Measurements from ENCODE around the gene TTK.
"Not testable (repeated sequence)": the region's sequence is repeated elsewhere in the genome, so short reads cannot be mapped to it uniquely, and the experiment has no call there.

TTK gene

DNA sequence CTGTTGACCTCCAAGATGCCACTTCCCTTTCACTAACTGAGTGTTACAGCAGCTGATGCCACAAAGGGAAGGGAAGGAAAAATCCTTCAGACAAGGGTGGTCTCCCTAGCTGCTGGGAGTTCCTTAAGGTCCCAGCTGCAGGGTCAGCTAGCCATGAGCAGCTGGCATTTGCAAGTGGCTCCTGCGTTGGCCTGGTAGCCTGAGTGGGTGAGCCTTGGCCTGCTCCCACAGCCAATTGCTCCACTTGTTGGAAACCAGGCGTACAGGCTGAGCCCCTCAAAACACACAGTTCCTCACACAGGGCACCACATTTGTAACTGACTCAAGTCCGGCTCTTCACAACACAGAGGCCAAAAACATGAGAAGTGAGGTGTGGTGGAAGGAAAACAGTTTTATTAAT lies 16.7 kb downstream of the TTK start:
- DNase-seq (ENCODE audit: low read depth) = no peak
- TF ChIP-seq CTCF (IDR thresholded peaks at IDR 0.05; ENCODE audit: low read depth, low read length) (no peak), MYC (IDR thresholded peaks at IDR 0.05; ENCODE audit: low read depth, low read length) (no peak), POLR2A (IDR thresholded peaks at IDR 0.05; ENCODE audit: extremely low read depth, insufficient read length) (no peak)
- TF ChIP-seq, protein P1, sequence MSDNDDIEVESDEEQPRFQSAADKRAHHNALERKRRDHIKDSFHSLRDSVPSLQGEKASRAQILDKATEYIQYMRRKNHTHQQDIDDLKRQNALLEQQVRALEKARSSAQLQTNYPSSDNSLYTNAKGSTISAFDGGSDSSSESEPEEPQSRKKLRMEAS (IDR thresholded peaks at IDR 0.05; ENCODE audit: low read depth, low read length) = no peak

DNA sequence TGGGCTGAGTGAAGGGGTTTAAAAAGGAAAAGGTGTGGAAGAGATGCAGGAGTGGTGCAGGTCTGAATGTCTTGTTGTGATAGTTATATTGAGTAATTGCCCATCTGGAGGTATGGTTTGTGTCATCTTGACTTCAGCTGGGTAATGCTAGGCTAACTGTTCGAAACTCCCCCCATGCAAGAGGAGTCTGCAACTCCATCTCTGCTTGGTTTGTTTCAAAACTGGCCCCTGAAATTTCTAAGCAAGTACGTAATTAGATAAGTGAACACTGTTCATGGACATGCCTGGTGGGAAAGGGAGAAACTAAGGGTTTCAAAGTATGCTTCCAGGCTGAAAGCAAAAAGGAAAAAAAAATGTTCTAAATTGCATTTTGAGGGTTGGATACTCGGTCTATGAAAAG lies 17.1 kb downstream of the TTK start:
- no peak for DNase-seq (ENCODE audit: low read depth)
- TF ChIP-seq CTCF (IDR thresholded peaks at IDR 0.05; ENCODE audit: low read depth, low read length) = no peak
- no peak for TF ChIP-seq POLR2A (IDR thresholded peaks at IDR 0.05; ENCODE audit: extremely low read depth, insufficient read length)
- TF ChIP-seq, protein P1 (IDR thresholded peaks at IDR 0.05; ENCODE audit: low read depth, low read length) = no peak
- TF ChIP-seq MYC (IDR thresholded peaks at IDR 0.05; ENCODE audit: low read depth, low read length) = no peak
- H3K4me3 ChIP-seq (ENCODE audit: low read depth, low read length) = no peak overlapping the region

More for the DNA sequence above, 16.7 kb downstream of the TTK start:
- no peak overlapping the region for H3K4me3 ChIP-seq (ENCODE audit: low read depth, low read length)

GRCh38 chr6:80022803-80023202 lies 18.4 kb downstream of the TTK start:
- no peak overlapping the region for H3K4me3 ChIP-seq (ENCODE audit: low read depth, low read length)
- DNase-seq (ENCODE audit: low read depth) = no peak
- no peak for TF ChIP-seq MYC (IDR thresholded peaks at IDR 0.05; ENCODE audit: low read depth, low read length)
- TF ChIP-seq, protein P1 (IDR thresholded peaks at IDR 0.05; ENCODE audit: low read depth, low read length) = no peak
- TF ChIP-seq CTCF (IDR thresholded peaks at IDR 0.05; ENCODE audit: low read depth, low read length) = no peak

DNA sequence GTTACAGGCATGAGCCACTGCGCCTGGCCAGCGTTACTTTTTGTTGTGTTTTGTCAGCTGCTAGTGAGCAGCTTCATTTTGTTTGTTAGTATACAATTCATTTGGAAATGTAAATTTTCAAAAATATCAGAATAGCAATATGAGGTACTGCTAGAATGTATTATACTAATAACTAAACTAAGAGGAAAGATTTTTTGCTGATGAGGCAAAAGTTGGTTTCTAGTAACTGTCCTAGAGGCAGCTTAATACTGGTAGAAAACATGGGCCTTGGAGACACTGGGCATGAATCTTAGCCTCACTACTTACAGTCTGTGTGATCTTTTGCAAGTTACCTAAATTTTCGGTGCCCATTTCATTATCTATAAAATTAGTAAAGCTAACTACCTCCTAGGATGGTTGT lies 24.1 kb downstream of the TTK start:
- no peak for DNase-seq (ENCODE audit: low read depth)
- TF ChIP-seq MYC (IDR thresholded peaks at IDR 0.05; ENCODE audit: low read depth, low read length) (no peak), POLR2A (IDR thresholded peaks at IDR 0.05; ENCODE audit: extremely low read depth, insufficient read length) (no peak), CTCF (IDR thresholded peaks at IDR 0.05; ENCODE audit: low read depth, low read length) (no peak)
- TF ChIP-seq, protein P1 (IDR thresholded peaks at IDR 0.05; ENCODE audit: low read depth, low read length) = no peak
- no peak overlapping the region for H3K4me3 ChIP-seq (ENCODE audit: low read depth, low read length)

GRCh38 chr6:80029470-80029869 lies 25.0 kb downstream of the TTK start:
- TF ChIP-seq POLR2A (IDR thresholded peaks at IDR 0.05; ENCODE audit: extremely low read depth, insufficient read length) = no peak
- no peak for TF ChIP-seq MYC (IDR thresholded peaks at IDR 0.05; ENCODE audit: low read depth, low read length)
- no peak for TF ChIP-seq CTCF (IDR thresholded peaks at IDR 0.05; ENCODE audit: low read depth, low read length)
- TF ChIP-seq, protein P1 (IDR thresholded peaks at IDR 0.05; ENCODE audit: low read depth, low read length) = no peak
- no peak overlapping the region for H3K4me3 ChIP-seq (ENCODE audit: low read depth, low read length)
- DNase-seq (ENCODE audit: low read depth) = no peak

DNA sequence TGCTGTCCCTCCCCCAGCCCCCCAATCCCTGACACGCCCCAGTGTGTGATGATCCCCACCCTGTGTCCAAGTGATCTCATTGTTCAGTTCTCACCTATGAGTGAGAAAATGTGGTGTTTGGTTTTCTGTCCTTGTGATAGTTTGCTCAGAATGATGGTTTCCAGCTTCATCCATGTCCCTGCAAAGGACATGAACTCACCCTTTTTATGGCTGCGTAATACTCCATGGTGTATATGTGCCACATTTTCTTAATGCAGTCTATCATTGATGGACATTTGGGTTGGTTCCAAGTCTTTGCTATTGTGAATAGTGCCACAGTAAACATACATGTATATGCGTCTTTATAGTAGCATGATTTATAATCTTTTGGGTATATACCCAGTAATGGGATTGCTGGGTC lies 43.8 kb downstream of the TTK start:
- not testable (repeated sequence) for DNase-seq (ENCODE audit: low read depth); H3K4me3 ChIP-seq (ENCODE audit: low read depth, low read length)
